ENCODE measurements around the gene HTR2A. TPM values are rescaled to one million over a fixed set of nuclear protein-coding genes. Genes with fewer than 3 reads are reported as not detected.

HTR2A gene
- total RNA-seq, 1 experiment from 2014 or later: not detected

- intact Hi-C loops (cut with micrococcal nuclease): no loop called here
- ATAC-seq (no peak), DNase-seq (ENCODE audit: low read depth, low spot score) (no peak)
- ChIA-PET RAD21 (ENCODE audit: low non-redundant PET in 1 of 2, low total read pairs in 2 of 2, uncharacterized antibody in 2 of 2, unreplicated experiment in 2 of 2) (no interaction called here), CTCF (no interaction called here), POLR2A (no interaction called here)
- TF ChIP-seq ATF3 (IDR thresholded peaks at IDR 0.05): no peak
- no peak for TF ChIP-seq ZFX (IDR thresholded peaks at IDR 0.05)
- TF ChIP-seq REST (IDR thresholded peaks at IDR 0.05; ENCODE audit: low read depth): no peak
- no peak for TF ChIP-seq RAD21 (IDR thresholded peaks at IDR 0.05; ENCODE audit: low read depth)
- TF ChIP-seq ELF1 (IDR thresholded peaks at IDR 0.05; ENCODE audit: borderline replicate concordance, low read depth): no peak
- no peak for TF ChIP-seq POLR2A (IDR thresholded peaks at IDR 0.05; ENCODE audit: borderline replicate concordance, extremely low read depth, insufficient read depth, insufficient read length)
- TF ChIP-seq, protein P1, sequence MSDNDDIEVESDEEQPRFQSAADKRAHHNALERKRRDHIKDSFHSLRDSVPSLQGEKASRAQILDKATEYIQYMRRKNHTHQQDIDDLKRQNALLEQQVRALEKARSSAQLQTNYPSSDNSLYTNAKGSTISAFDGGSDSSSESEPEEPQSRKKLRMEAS (IDR thresholded peaks at IDR 0.05): no peak
- TF ChIP-seq CBX3 (IDR thresholded peaks at IDR 0.05; ENCODE audit: low read depth): no peak
- no peak for TF ChIP-seq CEBPB (IDR thresholded peaks at IDR 0.05; ENCODE audit: low read depth)
- no peak for TF ChIP-seq SP1 (IDR thresholded peaks at IDR 0.05; ENCODE audit: low read depth)
- no peak for TF ChIP-seq EZH2phosphoT487 (IDR thresholded peaks at IDR 0.05; ENCODE audit: borderline replicate concordance)
- TF ChIP-seq, protein P2, sequence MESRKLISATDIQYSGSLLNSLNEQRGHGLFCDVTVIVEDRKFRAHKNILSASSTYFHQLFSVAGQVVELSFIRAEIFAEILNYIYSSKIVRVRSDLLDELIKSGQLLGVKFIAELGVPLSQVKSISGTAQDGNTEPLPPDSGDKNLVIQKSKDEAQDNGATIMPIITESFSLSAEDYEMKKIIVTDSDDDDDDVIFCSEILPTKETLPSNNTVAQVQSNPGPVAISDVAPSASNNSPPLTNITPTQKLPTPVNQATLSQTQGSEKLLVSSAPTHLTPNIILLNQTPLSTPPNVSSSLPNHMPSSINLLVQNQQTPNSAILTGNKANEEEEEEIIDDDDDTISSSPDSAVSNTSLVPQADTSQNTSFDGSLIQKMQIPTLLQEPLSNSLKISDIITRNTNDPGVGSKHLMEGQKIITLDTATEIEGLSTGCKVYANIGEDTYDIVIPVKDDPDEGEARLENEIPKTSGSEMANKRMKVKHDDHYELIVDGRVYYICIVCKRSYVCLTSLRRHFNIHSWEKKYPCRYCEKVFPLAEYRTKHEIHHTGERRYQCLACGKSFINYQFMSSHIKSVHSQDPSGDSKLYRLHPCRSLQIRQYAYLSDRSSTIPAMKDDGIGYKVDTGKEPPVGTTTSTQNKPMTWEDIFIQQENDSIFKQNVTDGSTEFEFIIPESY (IDR thresholded peaks at IDR 0.05; ENCODE audit: extremely low read depth, insufficient replicate concordance, low read length): no peak
- no peak for TF ChIP-seq SRF (IDR thresholded peaks at IDR 0.05; ENCODE audit: low read depth)
- no peak for TF ChIP-seq CTCF (IDR thresholded peaks at IDR 0.05 in 2 of 3, conservative IDR thresholded peaks at IDR 0.05 in 1 of 3; ENCODE audit: borderline replicate concordance in 1 of 3, insufficient read depth in 1 of 3, low read depth in 2 of 3, low read length in 2 of 3)
- no peak for TF ChIP-seq JUND (IDR thresholded peaks at IDR 0.05)
- no peak for TF ChIP-seq EZH2 (IDR thresholded peaks at IDR 0.05)
- TF ChIP-seq FOSL1 (IDR thresholded peaks at IDR 0.05; ENCODE audit: low read depth): no peak
- TF ChIP-seq TCF7L2 (IDR thresholded peaks at IDR 0.05; ENCODE audit: borderline replicate concordance, extremely low read depth, insufficient read depth, insufficient read length): no peak
- Histone ChIP-seq H3K27me3 (ENCODE audit: insufficient read depth, low read length) (peaks cover 53% of the 10 kb centered on the region), H3K79me2 (ENCODE audit: insufficient read depth, low read length) (no peaks in the 10 kb centered on the region), H3K9me3 (ENCODE audit: control insufficient read depth in 1 of 2, insufficient read depth in 1 of 2, low read depth in 1 of 2, low read length in 2 of 2) (no peaks in the 10 kb centered on the region), H3K4me3 (replicated peaks in 1 of 2; ENCODE audit: low read depth in 1 of 2, low read length in 2 of 2) (no peak overlapping the region), H3K36me3 (ENCODE audit: control insufficient read depth in 1 of 2, insufficient read depth in 2 of 2, low read length in 2 of 2) (no peaks in the 10 kb centered on the region), H3K4me2 (ENCODE audit: low read length) (no peak overlapping the region), H3K9ac (ENCODE audit: low read length) (no peak overlapping the region), H3K27ac (ENCODE audit: low read depth, low read length) (no peak overlapping the region), H3K4me1 (ENCODE audit: control insufficient read depth in 1 of 2, insufficient read depth in 2 of 2, low read length in 2 of 2) (no peaks in the 10 kb centered on the region), H3K9me2 (ENCODE audit: insufficient read depth) (no peaks in the 10 kb centered on the region), H4K20me1 (ENCODE audit: insufficient read depth) (no peaks in the 10 kb centered on the region), H2AFZ (ENCODE audit: low read depth, low read length, poor library complexity, severe bottlenecking) (no peak overlapping the region)
- no TSS peak for BruUV-seq (replicated peaks)
Measured at GRCh38 chr13:46860722-46861121, 36.1 kb downstream of the HTR2A start.
